K562 (cell line): ENCODE data around the gene CHST2. TPM values are rescaled to one million over a fixed set of nuclear protein-coding genes. Genes with fewer than 3 reads are reported as not detected.

Experiments used
- ARHGAP35 ChIP-seq: fragments of 450-650 bp; IDR thresholded peaks from 2 replicates; pipeline ENCODE4 v1.6.1; 2018; ENCODE audit not compliant: partially characterized antibody
- BRF1 ChIP-seq: IDR thresholded peaks from 3 replicates; pipeline ENCODE4 v1.6.1; 2011; ENCODE audit warnings: borderline replicate concordance, mild to moderate bottlenecking; ENCODE audit not compliant: insufficient read length; ENCODE audit errors: extremely low read depth
- CEBPG ChIP-seq, 3 experiments: fragments of 200-800 bp in 1 of 3; sonication (Bioruptor generic) in 1 of 3; sonication (generic) in 1 of 3; formaldehyde crosslinking in 1 of 3; IDR thresholded peaks in 2 of 3; conservative IDR thresholded peaks in 1 of 3; 2 replicates each; pipeline versions ENCODE4 v1.6.1 to v1.8.0; 2016 to 2022; ENCODE audit warnings: missing compliant biosample characterization in 2 of 3, missing genetic modification characterization in 2 of 3, mild to moderate bottlenecking in 1 of 3, missing genetic modification reagents in 1 of 3
- EP300 ChIP-seq: IDR thresholded peaks from 2 replicates; pipeline ENCODE4 v1.6.1; 2012; ENCODE audit warnings: low read length, improper control_type of control experiment
- KDM5B ChIP-seq: fragments of 200-600 bp; sonication (generic); IDR thresholded peaks from 2 replicates; pipeline ENCODE4 v1.6.1; 2012; ENCODE audit warnings: low read depth, mild to moderate bottlenecking, moderate library complexity, low read length, control low read depth, inconsistent platforms; ENCODE audit not compliant: insufficient replicate concordance
- NFRKB ChIP-seq: fragments of 450-650 bp; IDR thresholded peaks from 2 replicates; pipeline ENCODE4 v1.6.1; 2016; ENCODE audit warnings: low read depth
- NR2C2 ChIP-seq, 2 experiments: fragments of 200-800 bp in 1 of 2; sonication (Bioruptor generic) in 1 of 2; sonication (generic) in 1 of 2; formaldehyde crosslinking in 1 of 2; IDR thresholded peaks; 2 replicates each; pipeline versions ENCODE4 v1.6.1 to v1.8.0; 2016 to 2022; ENCODE audit warnings: mild to moderate bottlenecking in 1 of 2, missing compliant biosample characterization in 1 of 2, missing genetic modification characterization in 1 of 2, missing genetic modification reagents in 1 of 2
- PCBP1 ChIP-seq: fragments of 200-400 bp; formaldehyde crosslinking; IDR thresholded peaks from 2 replicates; pipeline ENCODE4 v1.6.1; 2018; ENCODE audit warnings: mild to moderate bottlenecking, low read depth, low read length; ENCODE audit not compliant: poor library complexity, severe bottlenecking
- SMARCA5 ChIP-seq: fragments of 450-650 bp; IDR thresholded peaks from 2 replicates; pipeline ENCODE4 v1.6.1; 2016
- TOE1 ChIP-seq, 2 experiments: fragments of 450-650 bp in 1 of 2; sonication (generic) in 1 of 2; formaldehyde crosslinking in 1 of 2; IDR thresholded peaks; 2 replicates each; pipeline versions ENCODE4 v1.7.1 to v1.8.0; 2016 to 2022; ENCODE audit warnings: borderline replicate concordance in 2 of 2, mild to moderate bottlenecking in 2 of 2, antibody characterized with exemption in 1 of 2, inconsistent platforms in 1 of 2, low read depth in 1 of 2, missing genetic modification reagents in 1 of 2, moderate library complexity in 1 of 2
- polyA plus RNA-seq, 8 experiments: library from polyadenylated mRNA; depleted of rRNA in 4 of 8; stranded (reverse) in 5 of 8; unstranded in 3 of 8; fragments of >200 nt; fragmentation: Nextera tagmentation in 2 of 8; fragmentation: Illumina TruSeq in 1 of 8; extraction: Ambion mirVana in 2 of 8; extraction: Trizol in 1 of 8; gene quantifications; 2 replicates each; pipeline versions ENCODE4 v1.2.1 to v1.2.3, GENCODE V29; 2011 to 2014; ENCODE audit warnings: inconsistent platforms in 1 of 8, missing spikeins in 1 of 8
- total RNA-seq, 7 experiments: library from RNA; depleted of rRNA in 6 of 7; stranded (reverse); fragments of >200 nt in 6 of 7; fragmentation: Illumina TruSeq in 2 of 7; extraction: Trizol in 2 of 7; gene quantifications; 2 replicates each; pipeline versions ENCODE4 v1.2.1 to v1.2.3, GENCODE V29; 2011 to 2021; ENCODE audit warnings: low replicate concordance in 1 of 7
- TF ChIP-seq, protein P1 (sequence below): fragments of 450-650 bp; IDR thresholded peaks from 2 replicates; pipeline ENCODE4 v1.6.1; 2016; ENCODE audit warnings: mild to moderate bottlenecking
- TF ChIP-seq, protein P2 (sequence below): fragments of 450-650 bp; IDR thresholded peaks from 2 replicates; pipeline ENCODE4 v1.6.1; 2017; ENCODE audit warnings: antibody characterized with exemption, mild to moderate bottlenecking
- TF ChIP-seq, protein P3 (sequence below): fragments of 450-650 bp; IDR thresholded peaks from 2 replicates; pipeline ENCODE4 v1.6.1; 2018; ENCODE audit not compliant: partially characterized antibody

Gene CHST2
- total and polyA plus RNA-seq, 9 of the 15 experiments (the other 6 are each of a cell fraction or from before 2014, with no cell fraction given) = 3.4 to 60.3 (median 13.9) TPM

DNA sequence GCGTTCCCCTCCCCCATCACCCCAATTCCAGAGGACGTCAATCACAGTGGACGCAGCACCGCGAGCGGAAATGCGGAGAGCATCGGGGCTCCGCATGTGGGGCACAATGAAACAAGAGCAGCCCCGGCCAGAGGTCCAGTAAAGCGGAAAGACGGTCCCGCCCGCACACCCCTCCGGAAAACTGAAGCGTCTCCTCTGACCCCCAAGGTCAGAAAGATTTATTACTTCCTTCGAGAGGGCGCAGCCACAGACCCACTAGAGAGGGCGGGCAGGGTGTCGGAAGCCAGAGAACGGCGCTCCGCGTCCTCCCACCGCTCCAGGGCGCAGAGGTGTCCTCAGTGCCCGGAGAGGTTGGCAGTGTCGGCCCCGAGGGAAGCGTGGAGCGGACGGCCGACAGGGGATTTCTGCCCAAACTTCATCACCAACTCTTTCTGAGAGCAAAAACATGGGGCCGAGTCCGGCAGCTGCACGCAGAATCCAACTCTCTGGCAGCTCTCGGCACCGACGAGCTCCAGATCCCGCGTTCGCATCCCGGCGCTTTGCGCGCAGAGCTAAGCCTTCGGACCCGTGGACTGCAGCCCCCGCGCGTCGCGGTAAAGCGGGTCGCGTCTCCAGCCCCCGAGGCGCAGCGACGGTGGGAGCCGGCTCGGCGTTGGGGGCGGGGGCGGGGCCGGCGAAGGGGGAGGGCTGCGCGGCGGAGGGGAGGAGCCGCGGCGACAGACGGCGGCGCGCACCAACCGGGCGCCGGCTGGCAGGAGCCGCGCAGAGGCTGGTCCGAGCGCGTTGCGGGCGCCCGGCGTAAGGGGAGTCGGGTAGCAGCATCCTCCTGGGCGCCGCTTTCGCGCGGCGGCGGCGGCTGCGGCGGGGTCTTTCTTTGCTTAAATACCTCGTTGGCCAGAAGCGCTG lies at the start of gene CHST2 (continued):
- no peak for TF ChIP-seq PCBP1
- TF ChIP-seq, protein P1, sequence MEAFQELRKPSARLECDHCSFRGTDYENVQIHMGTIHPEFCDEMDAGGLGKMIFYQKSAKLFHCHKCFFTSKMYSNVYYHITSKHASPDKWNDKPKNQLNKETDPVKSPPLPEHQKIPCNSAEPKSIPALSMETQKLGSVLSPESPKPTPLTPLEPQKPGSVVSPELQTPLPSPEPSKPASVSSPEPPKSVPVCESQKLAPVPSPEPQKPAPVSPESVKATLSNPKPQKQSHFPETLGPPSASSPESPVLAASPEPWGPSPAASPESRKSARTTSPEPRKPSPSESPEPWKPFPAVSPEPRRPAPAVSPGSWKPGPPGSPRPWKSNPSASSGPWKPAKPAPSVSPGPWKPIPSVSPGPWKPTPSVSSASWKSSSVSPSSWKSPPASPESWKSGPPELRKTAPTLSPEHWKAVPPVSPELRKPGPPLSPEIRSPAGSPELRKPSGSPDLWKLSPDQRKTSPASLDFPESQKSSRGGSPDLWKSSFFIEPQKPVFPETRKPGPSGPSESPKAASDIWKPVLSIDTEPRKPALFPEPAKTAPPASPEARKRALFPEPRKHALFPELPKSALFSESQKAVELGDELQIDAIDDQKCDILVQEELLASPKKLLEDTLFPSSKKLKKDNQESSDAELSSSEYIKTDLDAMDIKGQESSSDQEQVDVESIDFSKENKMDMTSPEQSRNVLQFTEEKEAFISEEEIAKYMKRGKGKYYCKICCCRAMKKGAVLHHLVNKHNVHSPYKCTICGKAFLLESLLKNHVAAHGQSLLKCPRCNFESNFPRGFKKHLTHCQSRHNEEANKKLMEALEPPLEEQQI = peak; percentile 40; the same call in 1 of the 2 replicates
- TF ChIP-seq, protein P2, sequence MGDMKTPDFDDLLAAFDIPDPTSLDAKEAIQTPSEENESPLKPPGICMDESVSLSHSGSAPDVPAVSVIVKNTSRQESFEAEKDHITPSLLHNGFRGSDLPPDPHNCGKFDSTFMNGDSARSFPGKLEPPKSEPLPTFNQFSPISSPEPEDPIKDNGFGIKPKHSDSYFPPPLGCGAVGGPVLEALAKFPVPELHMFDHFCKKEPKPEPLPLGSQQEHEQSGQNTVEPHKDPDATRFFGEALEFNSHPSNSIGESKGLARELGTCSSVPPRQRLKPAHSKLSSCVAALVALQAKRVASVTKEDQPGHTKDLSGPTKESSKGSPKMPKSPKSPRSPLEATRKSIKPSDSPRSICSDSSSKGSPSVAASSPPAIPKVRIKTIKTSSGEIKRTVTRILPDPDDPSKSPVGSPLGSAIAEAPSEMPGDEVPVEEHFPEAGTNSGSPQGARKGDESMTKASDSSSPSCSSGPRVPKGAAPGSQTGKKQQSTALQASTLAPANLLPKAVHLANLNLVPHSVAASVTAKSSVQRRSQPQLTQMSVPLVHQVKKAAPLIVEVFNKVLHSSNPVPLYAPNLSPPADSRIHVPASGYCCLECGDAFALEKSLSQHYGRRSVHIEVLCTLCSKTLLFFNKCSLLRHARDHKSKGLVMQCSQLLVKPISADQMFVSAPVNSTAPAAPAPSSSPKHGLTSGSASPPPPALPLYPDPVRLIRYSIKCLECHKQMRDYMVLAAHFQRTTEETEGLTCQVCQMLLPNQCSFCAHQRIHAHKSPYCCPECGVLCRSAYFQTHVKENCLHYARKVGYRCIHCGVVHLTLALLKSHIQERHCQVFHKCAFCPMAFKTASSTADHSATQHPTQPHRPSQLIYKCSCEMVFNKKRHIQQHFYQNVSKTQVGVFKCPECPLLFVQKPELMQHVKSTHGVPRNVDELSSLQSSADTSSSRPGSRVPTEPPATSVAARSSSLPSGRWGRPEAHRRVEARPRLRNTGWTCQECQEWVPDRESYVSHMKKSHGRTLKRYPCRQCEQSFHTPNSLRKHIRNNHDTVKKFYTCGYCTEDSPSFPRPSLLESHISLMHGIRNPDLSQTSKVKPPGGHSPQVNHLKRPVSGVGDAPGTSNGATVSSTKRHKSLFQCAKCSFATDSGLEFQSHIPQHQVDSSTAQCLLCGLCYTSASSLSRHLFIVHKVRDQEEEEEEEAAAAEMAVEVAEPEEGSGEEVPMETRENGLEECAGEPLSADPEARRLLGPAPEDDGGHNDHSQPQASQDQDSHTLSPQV = peak; percentile 68
- TF ChIP-seq CEBPG (CRISPR knock-in tag; IDR thresholded peaks at IDR 0.05) = no peak
- TF ChIP-seq CEBPG (tag; conservative IDR thresholded peaks at IDR 0.05 in 1 of 2, IDR thresholded peaks at IDR 0.05 in 1 of 2) = no peak
- TF ChIP-seq, protein P3, sequence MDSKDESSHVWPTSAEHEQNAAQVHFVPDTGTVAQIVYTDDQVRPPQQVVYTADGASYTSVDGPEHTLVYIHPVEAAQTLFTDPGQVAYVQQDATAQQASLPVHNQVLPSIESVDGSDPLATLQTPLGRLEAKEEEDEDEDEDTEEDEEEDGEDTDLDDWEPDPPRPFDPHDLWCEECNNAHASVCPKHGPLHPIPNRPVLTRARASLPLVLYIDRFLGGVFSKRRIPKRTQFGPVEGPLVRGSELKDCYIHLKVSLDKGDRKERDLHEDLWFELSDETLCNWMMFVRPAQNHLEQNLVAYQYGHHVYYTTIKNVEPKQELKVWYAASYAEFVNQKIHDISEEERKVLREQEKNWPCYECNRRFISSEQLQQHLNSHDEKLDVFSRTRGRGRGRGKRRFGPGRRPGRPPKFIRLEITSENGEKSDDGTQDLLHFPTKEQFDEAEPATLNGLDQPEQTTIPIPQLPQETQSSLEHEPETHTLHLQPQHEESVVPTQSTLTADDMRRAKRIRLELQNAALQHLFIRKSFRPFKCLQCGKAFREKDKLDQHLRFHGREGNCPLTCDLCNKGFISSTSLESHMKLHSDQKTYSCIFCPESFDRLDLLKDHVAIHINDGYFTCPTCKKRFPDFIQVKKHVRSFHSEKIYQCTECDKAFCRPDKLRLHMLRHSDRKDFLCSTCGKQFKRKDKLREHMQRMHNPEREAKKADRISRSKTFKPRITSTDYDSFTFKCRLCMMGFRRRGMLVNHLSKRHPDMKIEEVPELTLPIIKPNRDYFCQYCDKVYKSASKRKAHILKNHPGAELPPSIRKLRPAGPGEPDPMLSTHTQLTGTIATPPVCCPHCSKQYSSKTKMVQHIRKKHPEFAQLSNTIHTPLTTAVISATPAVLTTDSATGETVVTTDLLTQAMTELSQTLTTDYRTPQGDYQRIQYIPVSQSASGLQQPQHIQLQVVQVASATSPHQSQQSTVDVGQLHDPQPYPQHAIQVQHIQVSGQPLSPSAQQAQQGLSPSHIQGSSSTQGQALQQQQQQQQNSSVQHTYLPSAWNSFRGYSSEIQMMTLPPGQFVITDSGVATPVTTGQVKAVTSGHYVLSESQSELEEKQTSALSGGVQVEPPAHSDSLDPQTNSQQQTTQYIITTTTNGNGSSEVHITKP = no peak
- TF ChIP-seq EP300 = peak; percentile 61; the same call in 1 of the 2 replicates
- no peak for TF ChIP-seq ARHGAP35
- TF ChIP-seq TOE1 (IDR thresholded peaks at IDR 0.05; ENCODE audit: borderline replicate concordance) = 0 out of 2 replicates have a peak, but pooled peaks have one; percentile 12
- TF ChIP-seq TOE1 (CRISPR knock-in tag; IDR thresholded peaks at IDR 0.05; ENCODE audit: borderline replicate concordance, low read depth) = no peak
- no peak for TF ChIP-seq BRF1
- no peak for TF ChIP-seq SMARCA5
- TF ChIP-seq NR2C2 (CRISPR knock-in tag; IDR thresholded peaks at IDR 0.05) = no peak
- peak; percentile 91 for TF ChIP-seq NR2C2 (tag; IDR thresholded peaks at IDR 0.05)
- peak; percentile 53 for TF ChIP-seq KDM5B
- TF ChIP-seq NFRKB = peak; percentile 68; the same call in 1 of the 2 replicates
